HG03342 (cell line): ENCODE results near the gene CCDC82.
"Not testable (repeated sequence)": the region's sequence is repeated elsewhere in the genome, so short reads cannot be mapped to it uniquely, and the experiment has no call there.

Experiments
- ATAC-seq: cut with Tn5 transposase; IDR thresholded peaks from one replicate; pipeline ENCODE4 v1.9.1; 2021; ENCODE audit warnings: mild to moderate bottlenecking, moderate library complexity; ENCODE audit not compliant: unreplicated experiment

The CCDC82 gene

DNA sequence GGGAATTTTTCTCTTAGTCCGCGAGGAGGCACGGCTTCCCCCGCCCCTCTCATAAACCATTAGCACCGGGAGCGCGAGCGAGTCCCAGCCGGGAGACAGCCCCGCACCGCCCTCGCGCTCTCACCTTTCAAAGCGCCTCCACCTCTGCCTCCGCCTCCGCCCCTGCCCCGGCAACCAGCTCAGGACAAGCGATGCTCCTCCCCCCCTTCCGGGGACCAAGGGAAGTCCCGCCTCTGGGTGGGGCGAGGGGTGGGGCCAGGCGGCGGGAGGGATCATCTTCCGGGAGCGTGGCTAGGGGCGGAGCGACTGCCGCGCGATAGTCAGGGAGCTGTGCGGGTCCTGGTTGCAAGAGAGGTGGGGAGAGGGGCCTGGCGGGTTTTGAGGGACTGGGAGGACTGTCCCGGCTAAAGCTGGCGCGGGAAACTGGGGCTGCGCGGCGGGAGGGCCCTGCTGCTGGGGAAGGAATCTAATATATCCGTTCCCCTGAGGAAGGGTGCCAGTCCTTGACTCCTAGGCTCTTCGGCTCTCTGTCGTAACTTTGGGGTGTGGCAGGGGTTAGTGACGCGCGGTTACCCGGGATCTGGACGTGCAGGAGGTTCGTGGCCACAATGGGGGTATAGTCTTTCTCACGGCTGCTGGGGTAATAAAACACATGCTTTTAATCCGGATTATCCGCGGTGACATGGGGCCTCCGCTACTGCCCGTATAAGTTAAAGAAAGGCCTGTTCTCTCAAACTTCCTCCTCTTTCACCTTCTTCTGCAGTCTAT, at the start of gene CCDC82, which contains the start of gene JRKL:
TSS of gene CCDC82 (minus strand) at position 193 of the 768 bp plus-strand sequence. CDS start 5,165 bp downstream, outside the sequence.
TSS of gene JRKL (plus strand) at position 294 of the 768 bp plus-strand sequence. CDS start 637 bp downstream, outside the sequence.
- peak; percentile 91 for ATAC-seq

DNA sequence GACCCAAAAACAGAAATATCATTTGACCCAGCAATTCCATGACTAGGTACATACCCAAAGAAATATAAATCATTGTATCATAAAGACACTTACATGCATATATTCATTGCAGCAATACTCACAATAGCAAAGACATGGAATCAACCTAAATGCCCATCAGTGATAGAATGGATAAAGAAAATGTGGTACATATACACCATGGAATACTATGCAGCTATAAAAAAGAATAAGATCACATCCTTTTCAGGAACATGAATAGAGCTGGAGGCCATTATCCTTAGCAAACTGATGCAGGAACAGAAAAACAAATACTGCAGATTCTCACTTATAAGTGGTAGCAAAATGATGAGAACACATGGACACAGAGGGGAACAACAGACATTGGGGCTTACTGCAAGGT, 42.9 kb upstream of the CCDC82 start:
- ATAC-seq: not testable (repeated sequence)

DNA sequence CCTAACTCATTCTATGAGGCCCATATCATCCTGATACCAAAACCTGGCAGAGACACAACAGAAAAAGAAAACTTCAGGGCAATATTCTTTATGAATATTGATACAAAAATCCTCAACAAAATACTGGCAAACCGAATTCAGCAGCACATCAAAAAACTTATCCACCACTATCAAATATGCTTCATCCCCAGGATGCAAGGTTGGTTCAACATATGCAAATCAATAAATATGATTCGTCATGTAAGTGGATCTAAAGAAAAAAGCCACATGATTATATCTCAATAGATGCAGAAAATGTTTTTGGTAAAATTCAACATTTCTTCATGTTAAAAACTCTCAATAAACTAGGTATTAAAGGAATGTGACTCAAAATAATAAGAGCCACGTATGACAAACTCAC, 41.0 kb upstream of the CCDC82 start:
- no peak for ATAC-seq

DNA sequence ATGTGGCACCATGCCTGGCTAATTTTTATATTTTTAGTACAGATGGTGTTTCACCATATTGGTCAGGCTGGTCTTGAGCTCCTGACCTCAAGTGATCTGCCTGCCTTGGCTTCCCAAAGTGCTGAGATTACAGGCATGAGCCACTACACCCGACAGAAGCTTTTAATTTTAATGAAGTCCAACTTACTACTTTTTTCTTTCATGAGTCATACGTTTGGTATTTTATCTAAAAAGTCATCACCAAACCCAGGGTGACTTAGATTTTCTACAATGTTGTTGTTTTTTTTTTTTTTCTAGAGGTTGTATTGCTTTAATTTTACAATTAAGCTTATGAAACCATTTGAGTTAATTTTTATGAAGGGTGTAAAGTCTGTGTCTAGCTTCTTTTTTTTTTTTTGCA, 35.0 kb upstream of the CCDC82 start:
- ATAC-seq: no peak

DNA sequence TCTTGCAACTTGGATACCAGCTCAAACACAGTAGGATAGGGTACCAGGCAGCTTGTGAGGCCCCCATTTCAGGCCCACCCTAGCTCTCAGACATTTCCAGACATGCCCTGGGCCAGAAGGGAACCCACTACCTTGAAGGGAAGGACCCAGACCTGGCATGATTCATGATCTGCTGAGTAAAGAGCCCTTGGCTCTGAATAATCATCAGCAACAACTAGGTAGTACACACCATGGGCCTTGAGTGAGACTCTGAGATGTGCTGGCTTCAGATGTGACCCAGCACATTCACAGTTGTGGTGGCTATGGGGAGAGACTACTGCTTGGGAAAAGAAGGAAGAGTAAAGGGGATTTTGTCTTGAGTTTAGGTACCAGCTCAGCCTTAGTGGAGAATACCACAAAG, 23.7 kb upstream of the CCDC82 start:
- no peak for ATAC-seq

DNA sequence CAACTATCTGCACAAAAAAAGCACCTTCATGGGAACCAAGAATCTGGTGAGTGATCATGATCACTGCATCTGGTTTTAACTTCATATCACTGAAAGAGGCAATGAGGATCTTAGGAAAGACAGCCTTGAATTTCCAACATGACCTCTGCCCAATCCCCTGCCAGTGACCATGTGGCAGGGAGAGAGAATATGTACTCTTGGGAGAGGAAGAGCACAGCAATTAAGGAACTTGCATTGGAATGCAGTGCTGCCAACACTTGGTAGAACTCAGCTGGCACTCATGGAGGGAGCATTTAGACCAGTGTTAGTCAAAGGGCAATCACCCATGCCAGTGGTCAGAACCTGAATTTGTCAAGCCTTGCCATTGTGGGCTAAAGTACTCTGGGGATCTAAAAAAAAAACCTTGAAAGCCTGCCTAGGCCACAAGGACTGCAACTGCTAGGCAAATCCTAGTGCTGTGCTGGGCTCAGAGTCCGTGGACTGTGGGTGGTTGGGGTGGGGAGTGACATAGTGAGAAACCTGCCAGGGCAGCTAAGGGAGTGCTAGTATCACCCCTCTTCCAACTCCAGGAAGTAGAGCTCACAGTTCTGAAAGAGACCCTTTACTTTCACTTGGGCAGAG, 23.2 kb upstream of the CCDC82 start:
- no peak for ATAC-seq

DNA sequence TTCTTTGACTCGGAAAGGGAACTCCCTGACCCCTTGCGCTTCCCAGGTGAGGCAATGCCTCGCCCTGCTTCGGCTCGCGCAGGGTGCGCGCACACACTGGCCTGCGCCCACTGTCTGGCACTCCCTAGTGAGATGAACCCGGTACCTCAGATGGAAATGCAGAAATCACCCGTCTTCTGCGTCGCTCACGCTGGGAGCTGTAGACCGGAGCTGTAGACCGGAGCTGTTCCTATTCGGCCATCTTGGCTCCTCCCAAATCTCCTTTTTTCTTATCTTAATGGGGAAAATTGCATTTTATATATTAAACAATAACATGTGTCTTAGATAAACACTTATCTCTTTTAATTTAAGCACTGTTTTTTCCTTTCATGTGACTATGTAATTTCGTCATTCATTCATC, 21.7 kb upstream of the CCDC82 start:
- ATAC-seq: not testable (repeated sequence)

DNA sequence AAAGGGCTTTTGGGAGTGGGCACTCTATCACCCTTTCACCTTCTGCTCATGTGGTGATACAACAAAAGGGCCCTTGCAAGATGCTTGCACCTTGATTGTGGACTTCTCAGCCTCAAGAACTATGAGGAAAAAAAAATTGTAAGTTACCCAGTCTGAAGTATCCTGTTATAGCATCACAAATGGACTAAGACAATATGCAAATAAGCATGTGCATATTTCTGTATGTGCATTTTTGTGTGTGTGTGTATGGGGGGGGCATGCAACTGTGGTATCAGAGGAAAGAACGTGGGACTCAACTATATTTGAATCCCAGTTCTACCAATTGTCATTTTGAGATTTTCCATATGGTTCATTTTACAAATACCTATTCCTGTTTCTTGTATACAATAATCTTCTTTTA, 11.0 kb upstream of the CCDC82 start:
- no peak for ATAC-seq

DNA sequence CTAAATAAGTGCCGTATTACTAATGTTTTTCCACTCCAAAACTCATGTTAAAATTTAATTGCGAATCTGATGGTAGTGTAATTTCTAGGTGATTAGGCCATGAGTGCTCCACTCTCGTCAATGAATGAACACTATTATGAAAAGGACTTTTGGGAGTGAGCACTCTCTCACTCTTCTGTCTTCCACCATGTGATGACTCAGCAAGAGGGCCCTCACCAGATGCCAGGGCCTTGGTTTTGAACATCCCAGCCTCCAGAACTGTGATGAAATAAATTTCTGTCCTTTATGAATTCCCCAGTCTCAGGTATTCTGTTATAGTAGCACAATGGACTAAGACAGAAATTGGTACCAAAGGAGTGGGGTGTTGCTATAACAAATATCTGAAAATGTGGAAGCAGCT, 8.2 kb upstream of the CCDC82 start:
- no peak for ATAC-seq

DNA sequence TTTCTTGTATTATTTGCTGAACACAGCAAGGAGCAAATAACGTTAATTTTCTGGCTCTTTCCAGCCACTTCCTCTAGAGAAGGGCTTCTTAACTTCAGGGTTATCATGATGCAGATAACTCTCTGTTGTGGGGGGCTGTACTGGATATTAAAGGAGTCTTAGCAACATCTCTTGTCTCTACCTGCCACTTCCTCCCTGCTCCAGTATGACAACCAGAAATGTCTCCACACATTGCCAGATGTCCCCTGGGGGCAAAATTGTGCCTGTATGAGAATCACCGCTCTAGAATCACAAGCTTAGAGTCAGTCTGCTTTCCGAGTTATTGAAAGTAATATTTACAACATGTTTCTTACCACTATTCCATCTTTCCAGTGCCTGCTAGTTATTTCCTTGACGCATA, 6.9 kb upstream of the CCDC82 start:
- no peak for ATAC-seq

DNA sequence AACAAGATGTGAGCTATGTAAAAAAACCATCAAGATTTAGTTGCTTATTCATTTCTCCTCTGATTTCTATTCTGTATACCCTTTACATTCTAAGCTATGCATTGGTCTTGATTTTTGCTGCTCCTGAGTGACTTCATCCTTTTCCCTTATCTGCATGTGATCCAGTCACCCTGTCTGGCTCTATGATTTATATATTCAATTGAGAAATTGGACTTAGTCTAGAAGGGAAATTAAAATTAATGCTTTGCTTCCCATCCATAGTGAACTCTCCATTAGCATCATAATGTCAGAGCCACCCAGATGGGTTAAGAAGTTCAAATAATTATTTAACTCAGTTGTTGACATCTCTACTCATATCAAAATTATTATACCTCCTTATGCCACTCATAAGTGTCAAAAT, 5.1 kb upstream of the CCDC82 start:
- ATAC-seq: no peak

DNA sequence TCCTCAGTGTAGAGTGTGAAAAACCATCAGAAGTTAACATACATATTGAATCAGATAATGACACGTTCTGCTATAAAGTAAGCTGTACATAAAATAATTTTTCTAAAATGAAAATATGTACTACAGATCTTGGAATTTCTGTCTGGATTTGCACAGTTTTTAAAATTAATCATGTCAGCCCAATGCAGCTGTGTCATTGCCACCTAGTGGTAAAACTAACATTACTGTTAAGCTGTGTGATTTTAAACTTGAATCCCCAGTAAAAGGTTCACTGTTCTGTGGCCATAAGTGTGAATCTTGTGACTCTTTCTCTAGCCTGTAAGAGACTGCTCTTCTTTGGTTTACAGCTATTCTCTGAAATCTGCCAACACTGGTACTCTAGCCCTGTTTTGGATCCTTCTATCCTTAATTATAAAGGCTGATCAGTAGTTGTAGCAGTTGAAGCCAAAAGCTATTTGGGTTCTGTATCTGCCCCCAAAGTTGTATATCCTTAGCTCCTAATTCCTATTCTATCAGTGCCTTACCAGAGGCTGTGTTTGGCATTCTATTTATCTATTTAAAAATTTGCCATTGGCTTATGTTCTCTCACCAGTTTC, 4.1 kb upstream of the CCDC82 start:
- no peak for ATAC-seq

DNA sequence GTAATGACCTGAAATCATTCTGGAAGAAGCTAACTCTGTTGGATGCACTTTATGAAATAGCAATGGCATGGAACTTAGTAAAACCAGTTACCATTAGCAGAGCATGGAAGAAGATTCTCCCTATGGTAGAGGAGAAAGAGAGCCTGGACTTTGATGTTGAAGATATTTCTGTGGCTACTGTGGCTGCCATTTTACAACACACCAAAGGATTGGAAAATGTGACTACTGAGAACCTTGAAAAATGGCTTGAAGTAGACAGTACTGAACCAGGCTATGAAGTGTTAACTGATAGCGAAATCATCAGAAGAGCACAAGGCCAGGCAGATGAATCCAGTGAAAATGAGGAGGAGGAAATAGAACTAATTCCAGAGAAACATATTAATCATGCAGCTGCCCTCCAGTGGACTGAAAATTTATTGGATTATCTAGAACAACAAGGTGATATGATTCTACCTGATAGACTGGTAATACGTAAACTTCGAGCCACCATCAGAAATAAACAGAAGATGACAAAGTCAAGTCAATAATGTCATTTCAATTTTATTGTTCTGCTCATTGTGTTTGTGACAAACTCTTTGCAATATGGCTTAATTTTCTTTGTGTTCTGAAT, 2.1 kb upstream of the CCDC82 start:
- no peak for ATAC-seq

DNA sequence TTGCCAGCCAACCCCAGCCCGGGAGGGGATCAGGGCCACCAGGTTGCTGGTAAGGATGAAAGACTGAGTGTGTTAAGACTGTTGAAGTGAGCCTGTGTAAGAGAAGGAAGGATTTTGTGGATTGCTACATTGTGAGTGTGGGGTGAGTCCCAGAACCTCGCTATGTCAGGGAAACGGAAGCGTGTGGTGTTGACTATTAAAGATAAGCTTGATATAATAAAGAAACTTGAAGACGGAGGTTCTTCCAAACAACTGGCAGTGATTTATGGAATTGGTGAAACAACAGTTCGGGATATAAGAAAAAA, 728 bp upstream of the CCDC82 start:
- no peak for ATAC-seq

DNA sequence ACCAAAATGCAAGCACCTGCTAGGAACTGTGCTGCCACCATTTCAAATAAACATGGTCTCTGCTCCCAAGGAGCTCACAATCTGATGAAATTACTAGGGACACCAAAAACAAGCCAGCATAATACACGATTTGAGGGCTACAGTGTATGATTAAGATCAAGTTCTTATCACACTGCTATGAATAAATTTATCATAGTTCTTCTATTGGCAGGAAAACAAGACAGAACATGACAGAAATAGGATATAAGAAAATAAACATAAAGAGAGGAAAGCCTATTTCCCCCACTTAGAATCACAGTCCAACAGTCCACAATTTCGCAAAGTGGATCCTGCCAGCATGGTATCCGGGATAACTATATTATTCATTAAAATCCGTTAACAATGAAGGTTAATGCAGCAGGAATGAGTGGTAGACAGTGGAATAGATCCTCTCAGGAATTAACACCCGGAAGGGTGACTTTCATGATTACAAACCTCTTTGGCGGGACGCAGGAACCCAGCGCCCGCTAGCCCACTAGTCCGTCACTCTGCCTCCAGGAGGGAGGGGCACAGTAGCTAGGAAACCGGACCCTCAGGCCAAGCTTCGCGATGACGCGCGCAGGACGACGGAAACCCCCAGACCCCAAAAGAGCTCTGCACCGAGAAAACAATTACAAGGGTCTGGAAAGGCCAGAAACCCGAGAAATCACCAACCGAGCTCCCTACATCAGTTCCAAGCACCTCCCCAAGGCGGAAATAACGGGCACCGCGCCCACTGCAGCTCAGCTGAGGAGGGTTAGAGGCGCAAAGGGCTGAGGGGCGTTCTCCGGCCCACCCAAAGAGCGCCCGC, 607 bp downstream of the CCDC82 start:
- peak; percentile 46 for ATAC-seq

DNA sequence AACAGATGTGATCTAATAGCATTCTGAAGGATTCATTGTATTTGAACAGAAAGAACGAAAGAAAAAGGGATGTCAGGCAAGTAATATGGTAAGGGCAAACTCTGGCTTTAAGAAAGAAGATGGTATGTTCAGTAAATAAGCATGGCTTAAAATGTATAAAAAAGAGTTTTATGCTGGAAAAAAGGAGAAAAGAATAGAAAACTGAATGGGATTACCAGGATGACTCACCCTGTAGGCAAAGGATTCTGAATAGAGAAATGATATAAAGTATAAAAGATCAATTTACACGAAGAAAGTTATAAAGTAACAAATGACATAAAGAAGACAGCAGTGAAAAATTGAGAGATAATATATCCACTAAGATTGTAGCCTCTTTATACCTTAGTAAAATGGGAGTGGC, 4.5 kb downstream of the CCDC82 start:
- ATAC-seq: no peak

DNA sequence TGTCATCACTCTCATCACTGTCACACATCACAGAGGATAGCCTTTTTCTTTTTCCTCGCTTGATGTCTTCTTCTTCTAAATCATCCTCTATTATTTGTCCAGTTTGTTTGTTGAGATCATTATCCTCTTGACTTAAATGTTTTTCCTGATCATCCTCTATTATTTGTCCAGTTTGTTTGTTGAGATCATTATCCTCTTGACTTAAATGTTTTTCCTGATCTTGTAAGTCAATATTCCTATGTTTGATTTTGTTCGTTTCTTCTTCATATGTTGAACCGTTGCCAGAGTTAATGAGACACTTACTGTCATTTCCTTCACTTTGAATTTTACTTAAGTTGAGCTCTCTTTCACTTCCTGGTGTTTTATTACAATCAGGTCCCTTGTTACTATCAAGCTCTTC, 5.6 kb downstream of the CCDC82 start:
- no peak for ATAC-seq

DNA sequence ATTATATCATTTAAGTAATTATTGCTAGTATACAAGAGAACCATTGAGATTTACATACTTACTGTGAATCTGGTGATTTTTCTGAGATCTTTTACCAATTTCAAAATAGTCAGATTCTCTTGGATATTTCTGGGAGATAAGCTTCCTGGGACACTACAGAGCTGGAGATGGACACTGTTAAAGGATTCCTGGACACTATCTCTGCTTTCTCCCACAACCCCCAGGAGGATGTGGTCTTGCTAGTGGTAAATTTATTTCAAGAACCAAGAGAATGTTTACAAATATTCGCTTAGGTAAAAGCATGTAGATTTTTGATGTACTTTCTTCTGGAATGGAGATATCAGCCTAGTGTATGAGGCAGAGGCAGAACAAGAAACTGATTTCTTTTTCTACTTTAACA, 12.9 kb downstream of the CCDC82 start:
- ATAC-seq: no peak

DNA sequence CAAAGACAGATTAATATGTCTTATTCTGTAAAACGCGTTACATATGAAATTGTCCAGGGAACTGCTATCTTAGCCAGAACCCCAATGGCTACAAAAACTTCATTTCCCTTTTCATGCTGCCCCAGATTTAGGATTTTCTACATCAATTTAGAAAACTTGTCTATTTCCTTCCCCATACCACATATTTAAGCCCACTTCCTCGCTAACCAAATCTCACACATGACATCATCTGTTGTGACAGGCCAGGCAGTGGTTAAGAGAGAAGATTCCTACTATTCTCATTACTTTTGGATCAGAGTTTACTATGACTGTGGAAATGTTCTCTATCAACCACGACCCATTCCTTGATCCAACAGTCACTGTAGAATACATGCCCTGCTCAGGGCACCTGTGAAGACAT, 15.9 kb downstream of the CCDC82 start:
- ATAC-seq: no peak

DNA sequence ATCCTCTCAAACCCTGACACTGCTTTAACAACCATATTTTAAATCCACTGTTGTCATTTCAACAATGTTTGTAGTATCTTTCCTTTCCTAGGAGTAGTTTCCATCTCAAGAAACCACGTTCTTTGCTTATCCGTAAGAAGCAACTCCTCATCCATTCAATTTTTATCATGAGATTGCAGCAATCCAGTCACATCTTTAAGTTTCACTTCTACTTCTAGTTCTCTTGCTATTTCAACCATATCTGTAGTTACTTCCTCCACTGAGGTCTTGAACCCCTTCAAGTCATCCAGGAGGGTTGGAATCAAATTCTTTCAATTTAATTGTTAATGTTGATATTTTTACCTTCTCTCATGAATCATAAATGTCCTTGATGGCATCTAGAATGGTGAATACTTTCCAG, 22.4 kb downstream of the CCDC82 start:
- ATAC-seq: no peak

DNA sequence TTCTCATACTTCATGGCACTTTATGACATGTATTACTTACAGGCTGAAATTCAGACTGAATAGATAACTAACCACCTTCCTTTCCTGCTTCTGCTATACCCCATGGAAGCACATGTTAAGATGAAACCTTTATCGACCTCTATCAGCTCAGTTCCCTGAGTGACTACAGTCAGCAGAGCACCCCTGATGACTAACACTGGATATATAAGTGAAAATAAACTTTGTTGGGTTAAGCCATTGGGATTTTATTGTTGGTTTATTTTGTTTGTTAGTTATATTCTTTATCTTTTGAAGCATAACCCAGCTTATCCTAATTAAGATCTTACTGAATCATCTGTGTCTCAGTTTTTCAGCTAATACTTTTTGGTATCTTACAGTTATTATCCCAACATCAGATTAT, 23.7 kb downstream of the CCDC82 start:
- ATAC-seq: no peak
